H1 (cell line): ENCODE measurements around the gene TELO2. TPM values are rescaled to one million over a fixed set of nuclear protein-coding genes. Genes with fewer than 3 reads are reported as not detected.

Source experiments
- CTCF ChIA-PET: fragments of 300-600 bp; sonication (Branson Sonifier 250); formaldehyde crosslinking; loops from one replicate; lab custom pipeline; 2021; ENCODE audit not compliant: partially characterized antibody; lab: Charles Lee
- POLR2A ChIA-PET: fragments of 300-600 bp; sonication (Branson Sonifier 250); formaldehyde crosslinking; loops from one replicate; lab custom pipeline; 2021; ENCODE audit warnings: inconsistent platforms; ENCODE audit not compliant: partially characterized antibody; lab: Charles Lee
- DNase-seq, 2 experiments: peaks; one replicate each; pipeline versions ENCODE4 v3.0.0 to v3.0.0-alpha.2; 2010 to 2022; ENCODE audit warnings: low spot score in 2 of 2, low read depth in 1 of 2, mixed read lengths in 1 of 2
- FAIRE-seq: peaks from 2 replicates; lab custom pipeline; 2011; peaks lifted over from hg19 to GRCh38; lab: Jason Lieb, UNC
- H2AFZ ChIP-seq: 2 replicates; pipeline ENCODE4 v1.8.1; 2012; ENCODE audit warnings: low read length, inconsistent platforms
- H2AK5ac ChIP-seq: 2 replicates; pipeline ENCODE4 v1.6.1; 2013; ENCODE audit warnings: low read depth, low read length
- H2BK120ac ChIP-seq: replicated peaks from 2 replicates; pipeline ENCODE3; 2013; ENCODE audit warnings: low read depth, low read length, inconsistent platforms
- H2BK12ac ChIP-seq: 2 replicates; pipeline ENCODE4 v1.6.1; 2013; ENCODE audit warnings: low read depth, low read length
- H2BK15ac ChIP-seq: 2 replicates; pipeline ENCODE4 v1.6.1; 2013; ENCODE audit warnings: low read length
- H2BK20ac ChIP-seq: 2 replicates; pipeline ENCODE4 v1.6.1; 2013; ENCODE audit warnings: low read length
- H2BK5ac ChIP-seq: 2 replicates; pipeline ENCODE4 v1.6.1; 2013; ENCODE audit warnings: low read depth, low read length
- H3K14ac ChIP-seq: 2 replicates; pipeline ENCODE4 v1.6.1; 2013; ENCODE audit warnings: inconsistent platforms; ENCODE audit not compliant: insufficient read length
- H3K18ac ChIP-seq: 2 replicates; pipeline ENCODE4 v1.6.1; 2013; ENCODE audit warnings: low read length; ENCODE audit errors: extremely low read depth
- H3K23ac ChIP-seq: 2 replicates; pipeline ENCODE4 v1.6.1; 2013; ENCODE audit warnings: inconsistent platforms; ENCODE audit not compliant: insufficient read length
- H3K23me2 ChIP-seq: 2 replicates; pipeline ENCODE4 v1.6.1; 2013; ENCODE audit warnings: low read depth, low read length
- H3K27ac ChIP-seq: 2 replicates; pipeline ENCODE4 v1.6.1; 2011; ENCODE audit warnings: low read depth, low read length, inconsistent platforms
- H3K27me3 ChIP-seq, 4 experiments: replicated peaks in 1 of 4; 1 replicate in 1 of 4; 2 replicates in 3 of 4; pipeline versions ENCODE4 v1.6.1 to v1.8.1; 2011 to 2013; ENCODE audit warnings: low read length in 3 of 4, mild to moderate bottlenecking in 3 of 4, inconsistent platforms in 2 of 4, mixed read lengths in 2 of 4, moderate library complexity in 1 of 4; ENCODE audit not compliant: control insufficient read depth in 3 of 4, insufficient read depth in 3 of 4; ENCODE audit errors: extremely low read depth in 1 of 4
- H3K36me3 ChIP-seq, 4 experiments: 2 replicates each; pipeline versions ENCODE4 v1.6.1 to v1.8.1; 2011 to 2013; ENCODE audit warnings: mild to moderate bottlenecking in 4 of 4, low read length in 3 of 4, moderate library complexity in 2 of 4, control low read depth in 1 of 4, inconsistent platforms in 1 of 4; ENCODE audit not compliant: insufficient read depth in 4 of 4, control insufficient read depth in 2 of 4
- H3K4ac ChIP-seq: replicated peaks from 2 replicates; pipeline ENCODE3; 2013; ENCODE audit warnings: low read length, low read depth, mixed read lengths, inconsistent platforms; ENCODE audit not compliant: insufficient read length
- H3K4me1 ChIP-seq, 4 experiments: replicated peaks in 1 of 4; 1 replicate in 1 of 4; 2 replicates in 3 of 4; pipeline versions ENCODE4 v1.6.1 to v1.8.1; 2011 to 2013; ENCODE audit warnings: low read length in 3 of 4, inconsistent platforms in 2 of 4, mixed read lengths in 1 of 4; ENCODE audit not compliant: insufficient read depth in 4 of 4, control insufficient read depth in 3 of 4
- H3K4me2 ChIP-seq, 2 experiments: 2 replicates each; pipeline versions ENCODE4 v1.6.1 to v1.8.1; 2011 to 2013; ENCODE audit warnings: low read depth in 2 of 2, low read length in 2 of 2, control low read depth in 1 of 2, inconsistent platforms in 1 of 2, mild to moderate bottlenecking in 1 of 2; ENCODE audit not compliant: insufficient read depth in 1 of 2
- H3K4me3 ChIP-seq, 4 experiments: fragments of 200-600, 300-600 bp in 1 of 4; sonication (generic), shearing (Covaris generic), sonication (Bioruptor Twin) in 1 of 4; 2 replicates each; pipeline versions ENCODE4 v1.5.1 to v1.8.1; 2011 to 2016; ENCODE audit warnings: low read length in 4 of 4, low read depth in 3 of 4, control low read depth in 2 of 4, inconsistent platforms in 2 of 4, mild to moderate bottlenecking in 2 of 4, mixed read lengths in 1 of 4, moderate library complexity in 1 of 4; ENCODE audit not compliant: insufficient read depth in 2 of 4; ENCODE audit errors: extremely low read depth in 1 of 4
- H3K56ac ChIP-seq: replicated peaks from 2 replicates; pipeline ENCODE3; 2013; ENCODE audit warnings: low read depth, mild to moderate bottlenecking, mixed read lengths, low read length, inconsistent platforms; ENCODE audit not compliant: insufficient read length
- H3K79me1 ChIP-seq: 2 replicates; pipeline ENCODE4 v1.6.1; 2013; ENCODE audit warnings: low read depth, low read length, control low read depth
- H3K79me2 ChIP-seq, 2 experiments: 2 replicates each; pipeline versions ENCODE4 v1.6.1 to v1.8.1; 2012 to 2013; ENCODE audit warnings: low read length in 2 of 2, mild to moderate bottlenecking in 2 of 2, inconsistent platforms in 1 of 2; ENCODE audit not compliant: insufficient read depth in 2 of 2, control insufficient read depth in 1 of 2
- H3K9ac ChIP-seq, 4 experiments: replicated peaks in 1 of 4; 1 replicate in 1 of 4; 2 replicates in 3 of 4; pipeline versions ENCODE4 v1.6.1 to v1.8.1; 2011 to 2013; ENCODE audit warnings: low read depth in 3 of 4, low read length in 3 of 4, control low read depth in 2 of 4, mild to moderate bottlenecking in 2 of 4, moderate library complexity in 2 of 4, inconsistent platforms in 1 of 4; ENCODE audit errors: extremely low read depth in 1 of 4
- H3K9me3 ChIP-seq, 2 experiments: 2 replicates each; pipeline versions ENCODE4 v1.6.1 to v1.8.1; 2012 to 2013; ENCODE audit warnings: mild to moderate bottlenecking in 2 of 2, moderate library complexity in 2 of 2, control low read depth in 1 of 2, inconsistent platforms in 1 of 2, low read depth in 1 of 2, low read length in 1 of 2, mixed read lengths in 1 of 2; ENCODE audit not compliant: insufficient read depth in 2 of 2
- H4K20me1 ChIP-seq, 2 experiments: replicated peaks in 1 of 2; 2 replicates each; pipeline versions ENCODE3 to v1.8.1; 2011 to 2013; ENCODE audit warnings: inconsistent platforms in 2 of 2, low read length in 2 of 2, mild to moderate bottlenecking in 1 of 2; ENCODE audit not compliant: insufficient read depth in 2 of 2, control insufficient read depth in 1 of 2
- H4K5ac ChIP-seq: 2 replicates; pipeline ENCODE4 v1.6.1; 2013; ENCODE audit warnings: low read length, low read depth, mixed read lengths, inconsistent platforms; ENCODE audit not compliant: insufficient read length
- H4K8ac ChIP-seq: 2 replicates; pipeline ENCODE4 v1.8.0; 2013; ENCODE audit warnings: mild to moderate bottlenecking, moderate library complexity, low read length, inconsistent platforms; ENCODE audit not compliant: insufficient read depth; ENCODE audit errors: extremely low read depth
- H4K91ac ChIP-seq: replicated peaks from 2 replicates; pipeline ENCODE3; 2013; ENCODE audit warnings: low read length, mixed read lengths, inconsistent platforms; ENCODE audit not compliant: insufficient read length
- BACH1 ChIP-seq: IDR thresholded peaks from 2 replicates; pipeline ENCODE4 v1.6.1; 2012; ENCODE audit warnings: low read length, improper control_type of control experiment
- CHD1 ChIP-seq: IDR thresholded peaks from 2 replicates; pipeline ENCODE4 v1.6.1; 2012; ENCODE audit warnings: low read depth, low read length, improper control_type of control experiment
- CHD2 ChIP-seq: IDR thresholded peaks from 2 replicates; pipeline ENCODE4 v1.6.1; 2012; ENCODE audit warnings: low read length, improper control_type of control experiment
- CTCF ChIP-seq, 3 experiments: IDR thresholded peaks; 1 replicate in 2 of 3; 2 replicates in 1 of 3; pipeline versions ENCODE4 v1.5.1 to v1.6.1; 2011; ENCODE audit warnings: low read length in 3 of 3, mild to moderate bottlenecking in 3 of 3, inconsistent platforms in 2 of 3, low read depth in 1 of 3, moderate library complexity in 1 of 3; ENCODE audit not compliant: insufficient read depth in 1 of 3; ENCODE audit errors: control extremely low read depth in 1 of 3
- GABPA ChIP-seq: IDR thresholded peaks from 2 replicates; pipeline ENCODE4 v1.6.1; 2011; ENCODE audit warnings: mild to moderate bottlenecking, low read length, moderate library complexity, borderline replicate concordance; ENCODE audit not compliant: insufficient read depth
- KDM1A ChIP-seq: fragments of 200-600, 300-600 bp; sonication (generic); IDR thresholded peaks from 2 replicates; pipeline ENCODE4 v1.7.1; 2016; ENCODE audit warnings: mild to moderate bottlenecking, low read length, borderline replicate concordance
- MAFK ChIP-seq: IDR thresholded peaks from 2 replicates; pipeline ENCODE4 v1.6.1; 2012; ENCODE audit warnings: low read depth, mild to moderate bottlenecking, improper control_type of control experiment, low read length
- RBBP5 ChIP-seq: IDR thresholded peaks from 2 replicates; pipeline ENCODE4 v1.7.1; 2012; ENCODE audit warnings: low read depth, mild to moderate bottlenecking, inconsistent platforms, low read length, moderate library complexity, borderline replicate concordance
- RFX5 ChIP-seq: IDR thresholded peaks from 2 replicates; pipeline ENCODE4 v1.6.1; 2011; ENCODE audit warnings: low read depth, low read length, improper control_type of control experiment, borderline replicate concordance
- TCF12 ChIP-seq: IDR thresholded peaks from 2 replicates; pipeline ENCODE4 v1.6.1; 2011; ENCODE audit warnings: low read depth, mild to moderate bottlenecking, low read length
- ZNF274 ChIP-seq: IDR thresholded peaks from 2 replicates; pipeline ENCODE4 v1.7.0; 2012; ENCODE audit warnings: low read length, borderline replicate concordance; ENCODE audit errors: extremely low read depth
- WGBS, 2 experiments: shearing (Covaris generic) in 1 of 2; methylation state at CpG; one replicate each; pipeline versions ENCODE4 v1.1.6 to v1.1.7; 2013 to 2015; ENCODE audit warnings: low lambda C conversion rate in 2 of 2, mixed read lengths in 2 of 2, inconsistent platforms in 1 of 2, low coverage in 1 of 2, missing lambda C conversion rate in 1 of 2; ENCODE audit not compliant: insufficient replicate concordance in 2 of 2, insufficient coverage in 1 of 2, insufficient read length in 1 of 2; ENCODE audit errors: extremely low coverage in 1 of 2, missing lambda C conversion rate in 1 of 2; 5-methylcytosine and 5-hydroxymethylcytosine counted together
- polyA plus RNA-seq, 7 experiments: library from polyadenylated mRNA; depleted of rRNA in 3 of 7; stranded (reverse) in 5 of 7; unstranded in 2 of 7; fragments of >200 nt in 5 of 7; fragments of 200-250 nt in 2 of 7; gene quantifications; 1 replicate in 5 of 7; 2 replicates in 1 of 7; 4 replicates in 1 of 7; pipeline versions ENCODE4 v1.2.1 to v1.2.3, GENCODE V29; 2011 to 2013; ENCODE audit warnings: missing spikeins in 2 of 7, mixed read lengths in 2 of 7
- total RNA-seq: library from RNA; stranded (reverse); fragmentation: NEBNext Ultra II Directional; extraction: Animal tissue kit (Norgen Biotek cat#: 25700); gene quantifications from 2 replicates; pipeline ENCODE4 v1.2.1, GENCODE V29; 2021

The TELO2 gene
- total and polyA plus RNA-seq, 2 of the 8 experiments (the other 6 are each of a cell fraction or from before 2014, with no cell fraction given), result 39.3 to 64.8 TPM

DNA sequence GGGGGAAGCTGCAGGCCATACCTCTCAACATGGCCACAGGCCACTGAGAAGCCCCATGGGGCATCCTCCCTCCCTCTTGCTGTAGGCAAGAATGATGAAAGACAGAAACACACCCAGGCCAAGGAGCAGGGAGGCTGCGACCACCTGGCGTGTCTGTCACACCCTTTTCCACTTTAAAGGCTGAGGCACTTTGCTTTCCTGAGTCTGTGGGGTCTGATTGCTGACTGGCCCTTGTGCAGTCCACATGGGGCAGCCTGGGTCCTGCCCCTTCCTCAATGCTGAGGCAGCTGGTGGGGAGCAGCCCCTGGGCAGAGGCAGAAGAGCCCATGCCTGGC is 49.0 kb downstream of the TELO2 start:
- H2BK20ac ChIP-seq, result no peak overlapping the region
- no peak overlapping the region for H4K8ac ChIP-seq
- no peak overlapping the region for H3K4me2 ChIP-seq
- H4K20me1 ChIP-seq, result peaks cover 0 to 5% of the 10 kb centered on the region in 2 experiments
- H3K18ac ChIP-seq, result no peak overlapping the region
- no peak overlapping the region for H4K5ac ChIP-seq
- no peak overlapping the region for H2BK12ac ChIP-seq
- no peaks in the 10 kb centered on the region for H3K4me1 ChIP-seq
- H3K9ac ChIP-seq, result no peak overlapping the region
- POLR2A ChIA-PET, result no interaction called here
- CTCF ChIA-PET, result no interaction called here
- H2BK5ac ChIP-seq, result no peak overlapping the region; the same call in 1 of the 2 replicates
- no peak overlapping the region for H3K4ac ChIP-seq
- H3K79me1 ChIP-seq, result no peaks in the 10 kb centered on the region
- no peak overlapping the region for H2AK5ac ChIP-seq
- no peak overlapping the region for H3K14ac ChIP-seq
- H3K79me2 ChIP-seq, result no peaks in the 10 kb centered on the region
- no peak overlapping the region for H2BK120ac ChIP-seq
- no peaks in the 10 kb centered on the region for H3K27me3 ChIP-seq
- no peaks in the 10 kb centered on the region for H3K9me3 ChIP-seq
- no peak overlapping the region for H3K4me3 ChIP-seq
- H4K91ac ChIP-seq, result no peak overlapping the region
- no peak for FAIRE-seq
- 88% methylated on average over 2 of the region's 2 CpGs; no CpG with 5 or more reads in 1 of the 2 experiments for WGBS, 2 experiments
- no peaks in the 10 kb centered on the region for H3K36me3 ChIP-seq
- H3K56ac ChIP-seq, result no peak overlapping the region
- H3K23me2 ChIP-seq, result no peaks in the 10 kb centered on the region
- no peak for DNase-seq
- H3K23ac ChIP-seq, result no peak overlapping the region
- H3K27ac ChIP-seq, result no peak overlapping the region
- no peak overlapping the region for H2AFZ ChIP-seq
- H2BK15ac ChIP-seq, result no peak overlapping the region
- TF ChIP-seq CHD1 (no peak), KDM1A (no peak), ZNF274 (no peak), TCF12 (no peak), BACH1 (no peak), MAFK (no peak), RFX5 (no peak), RBBP5 (no peak), CTCF (IDR thresholded peaks at IDR 0.05; ENCODE audit: control extremely low read depth in 1 of 3, insufficient read depth in 1 of 3, low read depth in 1 of 3, low read length in 3 of 3) (no peak), CHD2 (no peak), GABPA (no peak)
